Gastrocnemius medialis (tissue), 4 donors: ENCODE measurements around the gene TAS2R43.
"Not testable (repeated sequence)": the region's sequence is repeated elsewhere in the genome, so short reads cannot be mapped to it uniquely, and the experiment has no call there.

Experiments used
- CTCF ChIP-seq, 5 experiments: fragments of 450-650 bp in 3 of 5; fragments of 200-600 bp in 2 of 5; sonication (generic) in 2 of 5; IDR thresholded peaks in 4 of 5; conservative IDR thresholded peaks in 1 of 5; 1 replicate in 4 of 5; 2 replicates in 1 of 5; pipeline ENCODE4 v1.5.1; 2016 to 2019; ENCODE audit warnings: antibody characterized with exemption in 5 of 5, mild to moderate bottlenecking in 3 of 5, moderate library complexity in 3 of 5
- POLR2A ChIP-seq, 2 donors: fragments of 450-650 bp; IDR thresholded peaks; one replicate each; pipeline ENCODE4 v1.6.1; 2017; ENCODE audit warnings: antibody characterized with exemption in 2 of 2, mild to moderate bottlenecking in 2 of 2, moderate library complexity in 2 of 2

GRCh38 chr12:11041366-11041765, 50.7 kb downstream of the TAS2R43 start:
- not testable (repeated sequence) for TF ChIP-seq CTCF (IDR thresholded peaks at IDR 0.05 in 4 of 5, conservative IDR thresholded peaks at IDR 0.05 in 1 of 5); POLR2A (IDR thresholded peaks at IDR 0.05)
